Measurements from ENCODE around the gene KRT31.

DNA sequence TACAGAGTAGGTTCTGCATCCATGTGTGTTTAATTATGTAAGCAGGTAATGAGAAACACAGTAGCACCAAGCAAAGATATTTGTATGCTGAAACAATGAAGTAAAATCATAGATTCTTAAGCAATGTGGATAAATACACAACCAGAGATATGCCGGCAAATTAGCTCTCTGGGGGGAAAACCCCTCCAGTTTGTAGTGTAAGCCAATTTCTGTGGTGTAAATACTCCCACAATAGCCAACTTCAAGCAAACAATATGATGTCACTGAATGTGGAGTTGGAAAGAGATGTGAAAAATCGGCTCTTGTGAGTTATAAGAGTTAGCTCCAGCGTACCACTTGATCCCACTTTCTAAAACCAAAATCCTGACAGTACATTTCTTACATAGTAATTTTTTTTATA is 47.2 kb upstream of the KRT31 start:
- TF ChIP-seq CTCF (IDR thresholded peaks at IDR 0.05) (no peak), EP300 (IDR thresholded peaks at IDR 0.05; ENCODE audit: low read depth) (no peak)

All from transverse colon (tissue), 3 donors.